Common myeloid progenitor, CD34-positive (primary cell): ENCODE results near the gene CKM.

Experiments
- CTCF ChIA-PET: fragments of 350-600 bp; sonication (Branson Sonifier 250); formaldehyde crosslinking; loops from one replicate; lab custom pipeline; 2021; ENCODE audit warnings: antibody characterized with exemption; lab: Charles Lee
- POLR2A ChIA-PET: fragments of 350-600 bp; sonication (Branson Sonifier 250); formaldehyde crosslinking; loops from one replicate; lab custom pipeline; 2021; ENCODE audit warnings: antibody characterized with exemption; lab: Charles Lee
- DNase-seq, 3 donors: peaks; one replicate each; pipeline versions ENCODE4 v3.0.0 to v3.0.0-alpha.2; 2013
- H3K27ac ChIP-seq, 2 experiments: 1 replicate in 1 of 2; 2 replicates in 1 of 2; pipeline ENCODE4 v1.7.0; 2013; ENCODE audit warnings: inconsistent platforms in 2 of 2, low read length in 2 of 2, mild to moderate bottlenecking in 2 of 2, low read depth in 1 of 2, moderate library complexity in 1 of 2; ENCODE audit not compliant: severe bottlenecking in 2 of 2, insufficient read depth in 1 of 2, poor library complexity in 1 of 2
- H3K27me3 ChIP-seq, 5 experiments: replicated peaks in 2 of 5; 1 replicate in 3 of 5; 2 replicates in 2 of 5; pipeline versions ENCODE4 v1.6.1 to v1.7.0; 2013; ENCODE audit warnings: low read length in 4 of 5, mild to moderate bottlenecking in 2 of 5, moderate library complexity in 2 of 5, inconsistent platforms in 1 of 5; ENCODE audit not compliant: insufficient read depth in 5 of 5, control insufficient read depth in 4 of 5
- H3K36me3 ChIP-seq, 4 experiments: 1 replicate in 2 of 4; 2 replicates in 2 of 4; pipeline versions ENCODE4 v1.6.1 to v1.7.0; 2013; ENCODE audit warnings: low read length in 3 of 4, control low read depth in 1 of 4, mild to moderate bottlenecking in 1 of 4; ENCODE audit not compliant: control insufficient read depth in 4 of 4, insufficient read depth in 4 of 4
- H3K4me1 ChIP-seq, 4 experiments: 1 replicate in 3 of 4; 2 replicates in 1 of 4; pipeline versions ENCODE4 v1.6.1 to v1.7.1; 2013; ENCODE audit warnings: low read length in 3 of 4, mild to moderate bottlenecking in 3 of 4, control low read depth in 1 of 4, inconsistent platforms in 1 of 4, moderate library complexity in 1 of 4; ENCODE audit not compliant: control insufficient read depth in 4 of 4, insufficient read depth in 4 of 4; ENCODE audit errors: control extremely low read depth in 1 of 4
- H3K4me3 ChIP-seq, 7 experiments: 1 replicate in 4 of 7; 2 replicates in 3 of 7; pipeline versions ENCODE4 v1.5.1 to v1.7.0; 2013; ENCODE audit warnings: mild to moderate bottlenecking in 7 of 7, low read length in 6 of 7, moderate library complexity in 6 of 7, inconsistent platforms in 2 of 7, low read depth in 2 of 7, control low read depth in 1 of 7; ENCODE audit not compliant: insufficient read depth in 4 of 7, control insufficient read depth in 1 of 7; ENCODE audit errors: extremely low read depth in 1 of 7
- H3K9me3 ChIP-seq, 5 experiments: 1 replicate in 4 of 5; 2 replicates in 1 of 5; pipeline versions ENCODE4 v1.6.1 to v1.7.1; 2013; ENCODE audit warnings: low read length in 4 of 5, mild to moderate bottlenecking in 2 of 5, inconsistent platforms in 1 of 5, low read depth in 1 of 5, moderate library complexity in 1 of 5; ENCODE audit not compliant: control insufficient read depth in 4 of 5, insufficient read depth in 2 of 5; ENCODE audit errors: control extremely low read depth in 1 of 5
- WGBS: methylation state at CpG from one replicate; pipeline ENCODE4 v1.1.5; 2013; ENCODE audit not compliant: insufficient coverage; 5-methylcytosine and 5-hydroxymethylcytosine counted together

Gene CKM

DNA sequence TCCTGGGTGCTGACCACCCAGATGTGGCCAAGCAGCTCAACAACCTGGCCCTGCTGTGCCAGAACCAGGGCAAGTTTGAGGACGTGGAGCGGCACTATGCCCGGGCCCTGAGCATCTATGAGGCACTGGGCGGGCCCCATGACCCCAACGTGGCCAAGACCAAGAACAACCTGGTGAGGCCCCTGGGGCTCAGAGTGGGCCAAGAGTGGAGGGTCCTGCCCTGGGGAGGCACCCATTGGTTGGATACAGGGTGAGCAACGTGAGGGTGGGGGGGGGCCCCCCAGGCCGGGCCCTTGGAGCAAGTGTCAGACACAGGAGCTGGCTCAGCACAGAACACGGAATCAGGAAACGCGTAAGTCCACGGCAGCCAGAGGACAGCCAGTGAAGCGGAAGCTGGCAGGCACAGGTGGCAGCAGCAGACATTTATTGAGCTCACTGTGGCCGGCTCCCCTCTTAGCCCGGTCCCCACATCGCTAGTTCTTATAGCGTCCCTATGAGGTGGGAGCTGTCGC lies 26.8 kb upstream of the CKM start:
- no peaks in the 10 kb centered on the region for H3K4me1 ChIP-seq
- no peak overlapping the region for H3K4me3 ChIP-seq
- CTCF ChIA-PET: interaction anchor here (1.2 kb wide), 1 partner anchor 12 kb away, joined by 3 read pairs; no protein-coding TSS in a partner anchor
- H3K9me3 ChIP-seq: no peaks in the 10 kb centered on the region
- peaks cover 0 to 35% (median 20%) of the 10 kb centered on the region in 4 experiments for H3K36me3 ChIP-seq
- H3K27me3 ChIP-seq: peaks cover 0 to 35% (median 6%) of the 10 kb centered on the region in 5 experiments
- POLR2A ChIA-PET: interaction anchor here (0.7 kb wide), 1 partner anchor 22 kb away, joined by 6 read pairs; no protein-coding TSS in a partner anchor
- DNase-seq: no peak
- no peak overlapping the region for H3K27ac ChIP-seq
- 94% methylated on average over 14 of the region's 17 CpGs for WGBS

DNA sequence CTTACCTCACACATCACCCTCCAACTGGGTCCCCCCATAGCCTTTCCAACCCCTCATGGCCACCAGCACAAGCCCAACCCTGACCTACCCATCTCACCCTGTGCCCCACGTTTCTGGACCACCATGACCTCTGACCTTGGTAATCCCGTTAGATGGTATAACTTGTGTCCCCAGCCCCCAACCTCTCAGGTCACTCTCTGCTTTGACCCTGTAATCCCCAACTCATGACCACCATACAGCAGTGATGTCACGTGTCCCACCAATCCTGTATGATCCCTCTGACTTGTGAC lies 26.4 kb upstream of the CKM start:
- H3K4me3 ChIP-seq: no peak overlapping the region
- 74% methylated on average over 3 of the region's 3 CpGs for WGBS
- CTCF ChIA-PET: no interaction called here

DNA sequence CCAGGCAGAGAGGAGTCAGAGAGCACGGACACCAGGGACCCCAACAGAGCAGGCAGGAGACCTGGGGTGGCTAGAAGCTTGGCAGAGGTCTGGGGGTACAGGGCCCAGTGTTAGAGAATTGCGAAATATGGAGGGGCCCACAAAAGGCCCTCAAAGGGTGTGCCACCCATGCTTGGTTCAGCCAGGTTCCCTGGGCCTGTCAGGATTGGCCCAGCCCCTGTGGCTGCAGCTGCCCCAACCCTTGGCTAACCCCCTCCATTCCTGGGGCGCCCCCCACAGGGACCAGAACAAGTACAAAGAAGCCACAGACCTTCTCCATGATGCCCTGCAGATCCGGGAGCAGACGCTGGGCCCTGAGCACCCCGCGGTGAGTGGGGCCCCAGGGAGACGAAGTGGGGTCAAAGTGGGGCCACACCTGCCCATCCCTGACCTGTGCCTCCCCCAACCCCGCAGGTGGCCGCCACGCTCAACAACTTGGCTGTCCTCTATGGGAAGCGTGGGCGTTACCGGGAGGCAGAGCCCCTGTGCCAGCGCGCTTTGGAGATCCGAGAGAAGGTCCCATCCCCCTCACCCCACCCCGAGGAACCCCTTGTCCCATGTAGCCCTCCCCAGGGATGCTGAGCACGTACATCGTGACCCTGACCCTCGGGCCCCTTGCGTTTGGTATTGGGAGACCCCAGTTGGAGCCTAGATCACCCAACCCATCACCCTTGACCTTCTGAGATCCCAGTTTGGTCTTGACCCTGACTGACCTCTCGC lies 25.9 kb upstream of the CKM start:
- Histone ChIP-seq H3K4me1 (no peaks in the 10 kb centered on the region), H3K27me3 (peaks cover 0 to 38% (median 6%) of the 10 kb centered on the region in 5 experiments), H3K27ac (no peak overlapping the region), H3K4me3 (no peak overlapping the region), H3K9me3 (no peaks in the 10 kb centered on the region), H3K36me3 (peaks cover 0 to 28% (median 15%) of the 10 kb centered on the region in 4 experiments)
- ChIA-PET CTCF (interaction anchor here (1.1 kb wide), 1 partner anchor 10 kb away, joined by 5 read pairs; no protein-coding TSS in a partner anchor), POLR2A (no interaction called here)
- no peak for DNase-seq
- WGBS: 82% methylated on average over 13 of the region's 23 CpGs

More for the DNA sequence above, 26.4 kb upstream of the CKM start:
- H3K4me1 ChIP-seq: no peaks in the 10 kb centered on the region
- DNase-seq: no peak
- no peak overlapping the region for H3K27ac ChIP-seq
- POLR2A ChIA-PET: no interaction called here
- H3K9me3 ChIP-seq: no peaks in the 10 kb centered on the region
- H3K36me3 ChIP-seq: peaks cover 0 to 32% (median 18%) of the 10 kb centered on the region in 4 experiments
- peaks cover 0 to 37% (median 6%) of the 10 kb centered on the region in 5 experiments for H3K27me3 ChIP-seq

DNA sequence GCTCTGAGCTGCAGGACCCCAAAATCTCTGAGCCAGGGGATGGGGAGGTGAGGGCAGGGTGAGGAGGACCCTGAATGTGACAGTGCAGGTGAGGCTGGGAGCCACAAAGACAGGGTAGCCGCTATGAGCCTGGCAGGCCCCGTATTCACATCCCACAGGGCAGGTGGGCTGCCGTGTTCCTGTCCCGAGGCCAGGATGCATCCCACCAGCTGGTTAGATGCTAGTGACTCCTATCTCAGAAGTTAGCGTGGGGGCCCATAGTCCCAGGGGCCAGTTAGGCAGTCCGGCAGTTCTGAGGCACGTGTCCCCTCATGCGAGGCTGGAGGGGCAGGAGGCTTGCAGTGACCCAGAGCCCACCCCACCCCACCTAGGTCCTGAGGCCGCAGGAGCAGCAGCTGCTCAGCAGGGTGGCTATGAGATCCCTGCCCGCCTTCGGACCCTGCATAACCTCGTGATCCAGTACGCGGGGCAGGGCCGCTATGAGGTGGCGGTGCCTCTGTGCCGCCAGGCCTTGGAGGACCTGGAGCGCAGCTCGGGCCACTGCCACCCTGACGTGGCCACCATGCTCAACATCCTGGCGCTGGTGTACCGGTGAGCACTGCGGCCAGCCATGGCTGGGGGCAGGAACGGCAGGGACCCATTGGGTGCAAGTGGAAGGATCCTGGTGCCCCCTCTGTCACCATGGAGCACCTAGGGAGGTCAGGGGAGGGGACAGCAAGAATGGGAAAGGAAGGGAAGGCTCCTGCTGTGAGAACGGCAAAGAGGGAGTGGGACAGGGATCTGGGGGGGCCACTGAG lies 25.1 kb upstream of the CKM start:
- CTCF ChIA-PET: interaction anchor here (1.1 kb wide), 1 partner anchor 9 kb away, joined by 5 read pairs; no protein-coding TSS in a partner anchor
- H3K4me1 ChIP-seq: no peaks in the 10 kb centered on the region
- POLR2A ChIA-PET: no interaction called here
- 86% methylated on average over 24 of the region's 25 CpGs for WGBS
- H3K27ac ChIP-seq: no peak overlapping the region
- no peaks in the 10 kb centered on the region for H3K9me3 ChIP-seq
- peaks cover 0 to 21% (median 13%) of the 10 kb centered on the region in 4 experiments for H3K36me3 ChIP-seq
- H3K4me3 ChIP-seq: no peak overlapping the region
- H3K27me3 ChIP-seq: peaks cover 0 to 42% (median 9%) of the 10 kb centered on the region in 5 experiments
- DNase-seq: no peak

DNA sequence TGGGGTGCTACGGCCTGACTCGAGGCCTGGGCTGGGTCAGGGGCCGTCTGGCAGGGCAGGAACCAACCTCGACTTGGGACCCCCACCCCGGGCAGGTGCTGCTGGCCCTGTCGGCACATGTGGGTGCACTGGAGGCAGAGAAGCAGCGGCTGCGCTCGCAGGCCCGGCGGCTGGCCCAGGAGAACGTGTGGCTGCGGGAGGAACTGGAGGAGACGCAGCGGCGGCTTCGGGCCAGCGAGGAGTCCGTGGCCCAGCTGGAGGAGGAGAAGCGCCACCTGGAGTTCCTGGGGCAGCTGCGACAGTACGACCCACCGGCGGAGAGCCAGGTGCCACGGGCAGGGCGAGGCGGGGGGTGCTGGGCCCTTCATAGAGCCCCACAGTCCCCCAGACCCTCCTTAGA lies 23.8 kb upstream of the CKM start:
- Histone ChIP-seq H3K36me3 (peaks cover 0 to 12% (median 4%) of the 10 kb centered on the region in 4 experiments), H3K27me3 (peaks cover 0 to 51% (median 13%) of the 10 kb centered on the region in 5 experiments), H3K27ac (no peak overlapping the region), H3K9me3 (no peaks in the 10 kb centered on the region), H3K4me3 (no peak overlapping the region), H3K4me1 (no peaks in the 10 kb centered on the region)
- POLR2A ChIA-PET: no interaction called here
- CTCF ChIA-PET: interaction anchor here (1.2 kb wide), 1 partner anchor 9 kb away, joined by 3 read pairs; no protein-coding TSS in a partner anchor
- WGBS: 28% methylated on average over 22 of the region's 27 CpGs
- peak in 1 of 3 donors; percentile 49 for DNase-seq

DNA sequence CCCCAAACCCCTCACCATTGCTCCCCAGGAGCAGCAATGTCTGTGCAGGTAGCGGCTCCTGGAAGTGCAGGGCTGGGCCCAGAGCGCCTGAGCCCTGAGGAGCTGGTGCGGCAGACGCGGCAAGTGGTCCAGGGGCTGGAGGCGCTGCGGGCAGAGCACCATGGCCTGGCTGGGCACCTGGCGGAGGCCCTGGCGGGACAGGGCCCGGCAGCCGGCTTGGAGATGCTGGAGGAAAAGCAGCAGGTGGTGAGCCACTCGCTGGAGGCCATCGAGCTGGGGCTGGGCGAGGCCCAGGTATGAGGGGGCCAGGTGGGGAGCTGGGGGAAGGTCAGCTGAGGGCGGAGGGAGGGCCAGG lies 22.8 kb upstream of the CKM start:
- DNase-seq: no peak
- H3K4me3 ChIP-seq: no peak overlapping the region
- POLR2A ChIA-PET: no interaction called here
- H3K36me3 ChIP-seq: peaks cover 0 to 3% (median 0%) of the 10 kb centered on the region in 4 experiments
- 92% methylated on average over 9 of the region's 15 CpGs for WGBS
- H3K27me3 ChIP-seq: peaks cover 0 to 61% (median 14%) of the 10 kb centered on the region in 5 experiments
- peaks cover 0 to 7% (median 4%) of the 10 kb centered on the region in 4 experiments for H3K4me1 ChIP-seq
- no peaks in the 10 kb centered on the region for H3K9me3 ChIP-seq
- no peak overlapping the region for H3K27ac ChIP-seq
- CTCF ChIA-PET: interaction anchor here (1.2 kb wide), 1 partner anchor 8 kb away, joined by 3 read pairs; no protein-coding TSS in a partner anchor
